ENCODE results near the gene KIAA0232. TPM values are rescaled to one million over a fixed set of nuclear protein-coding genes. Genes with fewer than 3 reads are reported as not detected.

KIAA0232 gene
- total and polyA plus RNA-seq, 9 of the 15 experiments (the other 6 are each of a cell fraction or from before 2014, with no cell fraction given), result 3.5 to 17.4 (median 13.0) TPM

DNA sequence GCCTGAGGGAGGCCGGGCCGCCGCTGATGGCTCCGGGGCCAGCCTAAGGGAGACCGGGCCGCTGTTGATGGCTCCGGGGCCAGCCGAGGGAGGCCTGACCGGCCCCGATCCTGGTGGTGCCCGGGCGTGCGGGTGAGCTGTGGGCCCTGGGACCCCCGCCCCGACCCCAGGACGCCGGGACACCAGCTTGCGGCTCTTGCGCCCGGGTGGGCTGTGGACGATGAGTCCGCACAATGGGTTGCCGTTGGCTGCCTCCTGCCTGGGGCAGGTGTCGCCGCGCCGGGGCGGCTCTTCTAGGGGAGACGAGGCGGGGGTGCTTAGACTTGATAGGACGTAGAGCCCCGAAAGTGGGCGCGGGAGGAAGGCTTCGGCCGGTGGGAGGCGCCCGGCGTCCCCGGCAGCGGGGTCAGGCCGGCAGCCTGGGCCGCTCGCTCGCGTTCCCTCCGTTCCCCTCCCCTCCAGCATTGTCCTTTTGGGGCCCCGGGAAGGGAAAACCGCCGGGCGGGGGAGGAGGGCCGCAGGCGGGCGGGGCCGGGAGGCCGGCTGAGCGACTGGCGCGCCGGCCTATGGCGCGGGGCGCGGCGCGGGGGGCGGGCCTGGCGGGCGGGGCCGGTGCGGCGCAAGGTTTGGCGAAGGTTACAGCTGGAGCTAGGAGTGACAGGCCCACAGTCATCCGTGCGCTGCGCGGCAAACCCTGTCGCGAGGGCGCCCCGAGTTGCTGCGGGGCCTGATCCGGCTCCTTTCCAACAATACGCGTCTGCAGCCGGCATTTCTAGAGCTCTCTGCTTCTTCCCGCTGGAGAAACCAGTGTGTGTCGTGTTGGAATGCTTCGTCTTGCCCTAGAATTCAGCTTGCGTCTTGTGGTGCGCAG, 819 bp downstream of the KIAA0232 start (continued):
- TF ChIP-seq POLR3G (IDR thresholded peaks at IDR 0.05; ENCODE audit: extremely low read depth, insufficient read length, insufficient replicate concordance), result no peak
- no peak for TF ChIP-seq ZNF699 (CRISPR knock-in tag; IDR thresholded peaks at IDR 0.05; ENCODE audit: insufficient replicate concordance)
- TF ChIP-seq TEAD1 (CRISPR knock-in tag; IDR thresholded peaks at IDR 0.05), result no peak
- TF ChIP-seq, protein P1, sequence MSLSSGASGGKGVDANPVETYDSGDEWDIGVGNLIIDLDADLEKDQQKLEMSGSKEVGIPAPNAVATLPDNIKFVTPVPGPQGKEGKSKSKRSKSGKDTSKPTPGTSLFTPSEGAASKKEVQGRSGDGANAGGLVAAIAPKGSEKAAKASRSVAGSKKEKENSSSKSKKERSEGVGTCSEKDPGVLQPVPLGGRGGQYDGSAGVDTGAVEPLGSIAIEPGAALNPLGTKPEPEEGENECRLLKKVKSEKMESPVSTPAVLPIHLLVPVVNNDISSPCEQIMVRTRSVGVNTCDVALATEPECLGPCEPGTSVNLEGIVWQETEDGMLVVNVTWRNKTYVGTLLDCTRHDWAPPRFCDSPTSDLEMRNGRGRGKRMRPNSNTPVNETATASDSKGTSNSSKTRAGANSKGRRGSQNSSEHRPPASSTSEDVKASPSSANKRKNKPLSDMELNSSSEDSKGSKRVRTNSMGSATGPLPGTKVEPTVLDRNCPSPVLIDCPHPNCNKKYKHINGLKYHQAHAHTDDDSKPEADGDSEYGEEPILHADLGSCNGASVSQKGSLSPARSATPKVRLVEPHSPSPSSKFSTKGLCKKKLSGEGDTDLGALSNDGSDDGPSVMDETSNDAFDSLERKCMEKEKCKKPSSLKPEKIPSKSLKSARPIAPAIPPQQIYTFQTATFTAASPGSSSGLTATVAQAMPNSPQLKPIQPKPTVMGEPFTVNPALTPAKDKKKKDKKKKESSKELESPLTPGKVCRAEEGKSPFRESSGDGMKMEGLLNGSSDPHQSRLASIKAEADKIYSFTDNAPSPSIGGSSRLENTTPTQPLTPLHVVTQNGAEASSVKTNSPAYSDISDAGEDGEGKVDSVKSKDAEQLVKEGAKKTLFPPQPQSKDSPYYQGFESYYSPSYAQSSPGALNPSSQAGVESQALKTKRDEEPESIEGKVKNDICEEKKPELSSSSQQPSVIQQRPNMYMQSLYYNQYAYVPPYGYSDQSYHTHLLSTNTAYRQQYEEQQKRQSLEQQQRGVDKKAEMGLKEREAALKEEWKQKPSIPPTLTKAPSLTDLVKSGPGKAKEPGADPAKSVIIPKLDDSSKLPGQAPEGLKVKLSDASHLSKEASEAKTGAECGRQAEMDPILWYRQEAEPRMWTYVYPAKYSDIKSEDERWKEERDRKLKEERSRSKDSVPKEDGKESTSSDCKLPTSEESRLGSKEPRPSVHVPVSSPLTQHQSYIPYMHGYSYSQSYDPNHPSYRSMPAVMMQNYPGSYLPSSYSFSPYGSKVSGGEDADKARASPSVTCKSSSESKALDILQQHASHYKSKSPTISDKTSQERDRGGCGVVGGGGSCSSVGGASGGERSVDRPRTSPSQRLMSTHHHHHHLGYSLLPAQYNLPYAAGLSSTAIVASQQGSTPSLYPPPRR (CRISPR knock-in tag; IDR thresholded peaks at IDR 0.05; ENCODE audit: borderline replicate concordance), result no peak
- no peak for TF ChIP-seq ILF3 (IDR thresholded peaks at IDR 0.05; ENCODE audit: borderline replicate concordance)
- TF ChIP-seq HMG20A (CRISPR knock-in tag; conservative IDR thresholded peaks at IDR 0.05), result no peak
- no peak for TF ChIP-seq BMI1 (IDR thresholded peaks at IDR 0.05; ENCODE audit: low read length)
- TF ChIP-seq ZNF551 (CRISPR knock-in tag; IDR thresholded peaks at IDR 0.05), result no peak
- no peak for TF ChIP-seq STAG1 (CRISPR knock-in tag; IDR thresholded peaks at IDR 0.05; ENCODE audit: borderline replicate concordance)
- TF ChIP-seq, protein P2, sequence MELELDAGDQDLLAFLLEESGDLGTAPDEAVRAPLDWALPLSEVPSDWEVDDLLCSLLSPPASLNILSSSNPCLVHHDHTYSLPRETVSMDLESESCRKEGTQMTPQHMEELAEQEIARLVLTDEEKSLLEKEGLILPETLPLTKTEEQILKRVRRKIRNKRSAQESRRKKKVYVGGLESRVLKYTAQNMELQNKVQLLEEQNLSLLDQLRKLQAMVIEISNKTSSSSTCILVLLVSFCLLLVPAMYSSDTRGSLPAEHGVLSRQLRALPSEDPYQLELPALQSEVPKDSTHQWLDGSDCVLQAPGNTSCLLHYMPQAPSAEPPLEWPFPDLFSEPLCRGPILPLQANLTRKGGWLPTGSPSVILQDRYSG (tag; conservative IDR thresholded peaks at IDR 0.05; ENCODE audit: low read depth), result no peak
- no peak for TF ChIP-seq PTTG1 (tag; IDR thresholded peaks at IDR 0.05; ENCODE audit: low read depth)
- no peak for TF ChIP-seq HNRNPK (IDR thresholded peaks at IDR 0.05; ENCODE audit: low read depth, low read length, poor library complexity, severe bottlenecking)
- TF ChIP-seq CAMTA2 (CRISPR knock-in tag; conservative IDR thresholded peaks at IDR 0.05), result no peak
- TF ChIP-seq, protein P3, sequence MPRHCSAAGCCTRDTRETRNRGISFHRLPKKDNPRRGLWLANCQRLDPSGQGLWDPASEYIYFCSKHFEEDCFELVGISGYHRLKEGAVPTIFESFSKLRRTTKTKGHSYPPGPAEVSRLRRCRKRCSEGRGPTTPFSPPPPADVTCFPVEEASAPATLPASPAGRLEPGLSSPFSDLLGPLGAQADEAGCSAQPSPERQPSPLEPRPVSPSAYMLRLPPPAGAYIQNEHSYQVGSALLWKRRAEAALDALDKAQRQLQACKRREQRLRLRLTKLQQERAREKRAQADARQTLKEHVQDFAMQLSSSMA (CRISPR knock-in tag; IDR thresholded peaks at IDR 0.05), result no peak
- TF ChIP-seq, protein P4, sequence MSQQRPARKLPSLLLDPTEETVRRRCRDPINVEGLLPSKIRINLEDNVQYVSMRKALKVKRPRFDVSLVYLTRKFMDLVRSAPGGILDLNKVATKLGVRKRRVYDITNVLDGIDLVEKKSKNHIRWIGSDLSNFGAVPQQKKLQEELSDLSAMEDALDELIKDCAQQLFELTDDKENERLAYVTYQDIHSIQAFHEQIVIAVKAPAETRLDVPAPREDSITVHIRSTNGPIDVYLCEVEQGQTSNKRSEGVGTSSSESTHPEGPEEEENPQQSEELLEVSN (IDR thresholded peaks at IDR 0.05; ENCODE audit: borderline replicate concordance in 1 of 2, extremely low read depth in 1 of 2, insufficient read depth in 1 of 2, insufficient read length in 1 of 2, low read depth in 1 of 2, low read length in 1 of 2, poor library complexity in 1 of 2, severe bottlenecking in 1 of 2), result peak in 1 of 2 experiments; percentile 72
- TF ChIP-seq ZFP30 (CRISPR knock-in tag; IDR thresholded peaks at IDR 0.05; ENCODE audit: borderline replicate concordance), result no peak
- TF ChIP-seq XRCC5 (IDR thresholded peaks at IDR 0.05; ENCODE audit: low read depth, low read length), result no peak
- peak; percentile 78 for TF ChIP-seq SUPT5H (IDR thresholded peaks at IDR 0.05)

Measured in K562 (cell line).